ENCODE data around the gene RBCK1. TPM values are rescaled to one million over a fixed set of nuclear protein-coding genes. Genes with fewer than 3 reads are reported as not detected.

The RBCK1 gene
- polyA plus RNA-seq, 4 donors, result 67.9 to 109 (median 84.3) TPM

- no peak for DNase-seq (ENCODE audit: low read depth in 4 of 4, low spot score in 3 of 4)
Observed at GRCh38 chr20:416950-417800, 9.1 kb downstream of the RBCK1 start.

- DNase-seq (ENCODE audit: low read depth in 4 of 4, low spot score in 3 of 4), result no peak
Observed at GRCh38 chr20:417801-418342, 9.8 kb downstream of the RBCK1 start.

GRCh38 chr20:418858-419365 is 10.8 kb downstream of the RBCK1 start:
- DNase-seq (ENCODE audit: low read depth in 4 of 4, low spot score in 3 of 4), result no peak

DNA sequence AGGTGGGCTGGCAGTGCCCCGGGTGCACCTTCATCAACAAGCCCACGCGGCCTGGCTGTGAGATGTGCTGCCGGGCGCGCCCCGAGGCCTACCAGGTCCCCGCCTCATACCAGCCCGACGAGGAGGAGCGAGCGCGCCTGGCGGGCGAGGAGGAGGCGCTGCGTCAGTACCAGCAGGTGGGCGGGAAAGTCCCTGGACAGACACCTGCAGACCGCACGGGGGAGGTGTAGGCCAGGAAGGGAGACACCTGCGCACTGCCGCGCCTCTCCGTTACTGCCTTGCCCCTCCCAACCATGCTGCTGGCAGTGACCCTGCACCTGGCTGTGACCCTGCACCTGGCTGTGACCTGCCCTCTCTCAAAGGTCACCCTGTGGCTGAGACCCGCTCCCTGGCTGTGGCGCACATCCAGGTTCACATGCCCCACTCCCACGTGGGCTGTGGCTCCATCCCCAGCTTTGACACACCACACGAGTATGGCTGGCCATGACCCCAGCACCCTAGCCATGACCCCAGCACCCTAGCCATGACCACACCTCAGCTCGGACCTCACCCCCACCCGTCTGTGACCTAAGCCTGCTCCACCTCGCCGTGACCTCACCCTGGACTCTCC is 11.6 kb downstream of the RBCK1 start:
- no peak for DNase-seq (ENCODE audit: low read depth in 4 of 4, low spot score in 3 of 4)

- no peak for DNase-seq (ENCODE audit: low read depth in 4 of 4, low spot score in 3 of 4)
Observed at GRCh38 chr20:420166-420620, 12.1 kb downstream of the RBCK1 start.

DNA sequence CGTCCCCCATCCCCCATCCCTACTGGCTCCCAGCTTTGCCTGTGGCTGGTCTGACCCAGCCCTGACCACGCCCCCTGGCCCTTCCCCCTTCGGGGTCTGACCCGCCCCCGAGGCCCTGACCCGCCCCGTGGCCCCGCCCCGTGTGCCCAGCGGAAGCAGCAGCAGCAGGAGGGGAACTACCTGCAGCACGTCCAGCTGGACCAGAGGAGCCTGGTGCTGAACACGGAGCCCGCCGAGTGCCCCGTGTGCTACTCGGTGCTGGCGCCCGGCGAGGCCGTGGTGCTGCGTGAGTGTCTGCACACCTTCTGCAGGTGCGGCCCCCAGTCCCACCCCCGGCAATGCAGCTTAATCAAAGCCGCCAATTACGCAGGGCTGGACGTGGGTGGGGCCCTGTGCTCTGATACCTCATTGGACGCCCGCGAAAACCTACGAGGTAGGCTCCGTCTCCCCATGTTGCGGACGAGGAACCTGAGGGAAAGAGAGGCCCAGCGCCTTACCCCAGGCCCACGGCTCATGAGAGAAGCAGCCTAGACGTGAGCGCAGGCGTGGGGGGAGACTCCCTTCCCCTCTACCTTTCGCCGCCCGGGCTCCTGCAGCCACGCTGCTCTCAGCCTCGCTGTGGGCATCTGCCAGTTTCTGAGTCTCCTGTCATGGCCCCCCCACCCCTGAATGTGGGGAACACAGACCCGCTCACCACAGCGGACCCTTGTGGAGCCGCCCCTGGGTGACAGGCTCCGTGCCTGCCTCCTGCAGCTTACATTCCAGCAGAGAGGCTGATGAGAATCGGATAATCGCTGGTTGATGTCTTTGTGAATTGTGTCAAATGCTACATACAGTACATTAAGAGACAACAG is 12.8 kb downstream of the RBCK1 start:
- DNase-seq (ENCODE audit: low read depth in 4 of 4, low spot score in 3 of 4), result no peak

DNA sequence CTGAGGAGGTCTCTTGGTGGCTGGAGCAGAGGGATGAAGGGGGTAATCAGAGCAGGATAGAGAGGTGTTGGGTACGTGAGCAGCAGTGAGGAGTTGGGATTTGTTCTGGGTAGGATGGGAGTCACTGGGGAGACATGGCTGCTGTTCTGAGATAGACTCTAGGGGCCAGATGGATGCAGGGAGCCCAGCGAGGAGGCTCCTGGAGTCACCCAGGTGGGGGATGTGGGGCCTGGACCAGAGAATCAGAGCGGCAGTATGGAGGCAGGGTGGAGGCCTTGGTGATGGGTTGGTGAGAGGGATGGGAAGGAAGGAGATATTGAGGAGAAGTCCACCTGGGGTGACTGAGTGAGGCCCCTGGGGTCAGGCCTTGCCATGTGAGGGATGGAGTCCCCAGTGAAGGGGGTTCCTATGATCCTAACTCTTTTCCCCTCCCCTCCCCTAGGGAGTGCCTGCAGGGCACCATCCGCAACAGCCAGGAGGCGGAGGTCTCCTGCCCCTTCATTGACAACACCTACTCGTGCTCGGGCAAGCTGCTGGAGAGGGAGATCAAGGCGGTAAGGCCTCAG is 13.7 kb downstream of the RBCK1 start:
- DNase-seq (ENCODE audit: low read depth in 4 of 4, low spot score in 3 of 4), result no peak

GRCh38 chr20:426566-426965 is 18.5 kb downstream of the RBCK1 start:
- no peak for DNase-seq (ENCODE audit: low read depth in 4 of 4, low spot score in 3 of 4)

DNA sequence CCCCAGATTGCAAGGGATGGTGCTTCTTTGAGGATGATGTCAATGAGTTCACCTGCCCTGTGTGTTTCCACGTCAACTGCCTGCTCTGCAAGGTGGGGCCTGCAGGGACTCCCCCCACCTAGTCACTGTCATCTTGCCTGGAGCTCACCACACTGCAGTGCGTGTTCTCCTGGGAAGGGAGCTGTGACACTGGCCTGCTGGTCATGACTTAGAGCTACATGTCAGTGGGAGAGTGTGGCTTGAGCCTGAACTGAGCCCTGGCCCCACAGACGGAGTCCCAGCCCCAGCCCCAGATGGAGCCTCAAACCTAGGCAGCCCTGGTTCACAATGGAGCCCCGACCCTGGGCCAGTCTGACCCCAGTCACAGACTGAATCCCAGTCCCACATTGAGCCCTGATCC is 19.3 kb downstream of the RBCK1 start:
- no peak for DNase-seq (ENCODE audit: low read depth in 4 of 4, low spot score in 3 of 4)

- no peak for DNase-seq (ENCODE audit: low read depth in 4 of 4, low spot score in 3 of 4)
Observed at GRCh38 chr20:427849-428657, 20.0 kb downstream of the RBCK1 start.

GRCh38 chr20:428658-429200 is 20.6 kb downstream of the RBCK1 start:
- DNase-seq (ENCODE audit: low read depth in 4 of 4, low spot score in 3 of 4), result no peak

DNA sequence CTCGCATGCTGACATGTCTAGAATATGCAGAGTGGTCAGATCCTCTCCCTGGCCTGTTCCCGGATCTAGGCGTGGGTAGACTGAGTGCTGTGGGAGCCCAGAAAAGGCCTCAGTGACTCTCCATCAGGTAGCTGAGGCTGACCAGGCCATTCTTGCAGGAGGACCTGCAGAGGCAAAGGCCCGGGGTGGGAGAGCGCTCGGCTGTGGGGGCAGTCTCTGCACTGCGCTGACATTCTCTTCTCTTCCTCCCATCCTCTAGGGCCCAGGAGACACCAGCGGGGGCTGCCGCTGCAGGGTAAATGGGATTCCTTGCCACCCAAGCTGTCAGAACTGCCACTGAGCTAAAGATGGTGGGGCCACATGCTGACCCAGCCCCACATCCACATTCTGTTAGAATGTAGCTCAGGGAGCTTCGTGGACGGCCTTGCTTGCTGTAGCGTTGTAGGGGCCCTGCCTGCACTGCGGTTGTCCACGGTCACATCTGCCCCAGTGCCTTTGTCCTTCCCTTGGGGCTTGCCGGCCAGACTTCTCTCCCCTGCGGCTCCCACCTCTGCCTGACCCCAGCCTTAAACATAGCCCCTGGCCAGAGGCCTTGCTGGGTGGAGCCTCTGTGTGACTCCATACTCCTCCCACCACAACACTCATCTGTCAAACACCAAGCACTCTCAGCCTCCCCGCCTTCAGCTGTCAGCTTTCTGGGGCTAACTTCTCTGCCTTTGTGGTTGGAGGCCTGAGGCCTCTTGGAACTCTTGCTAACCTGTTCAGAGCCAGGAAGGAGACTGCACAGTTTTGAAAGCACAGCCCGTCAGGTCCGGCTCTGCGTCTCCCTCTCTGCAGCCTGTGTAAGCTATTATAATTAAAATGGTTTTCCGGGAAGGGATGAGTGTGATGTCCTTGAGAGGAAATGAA is 22.2 kb downstream of the RBCK1 start:
- no peak for DNase-seq (ENCODE audit: low read depth in 4 of 4, low spot score in 3 of 4)

DNA sequence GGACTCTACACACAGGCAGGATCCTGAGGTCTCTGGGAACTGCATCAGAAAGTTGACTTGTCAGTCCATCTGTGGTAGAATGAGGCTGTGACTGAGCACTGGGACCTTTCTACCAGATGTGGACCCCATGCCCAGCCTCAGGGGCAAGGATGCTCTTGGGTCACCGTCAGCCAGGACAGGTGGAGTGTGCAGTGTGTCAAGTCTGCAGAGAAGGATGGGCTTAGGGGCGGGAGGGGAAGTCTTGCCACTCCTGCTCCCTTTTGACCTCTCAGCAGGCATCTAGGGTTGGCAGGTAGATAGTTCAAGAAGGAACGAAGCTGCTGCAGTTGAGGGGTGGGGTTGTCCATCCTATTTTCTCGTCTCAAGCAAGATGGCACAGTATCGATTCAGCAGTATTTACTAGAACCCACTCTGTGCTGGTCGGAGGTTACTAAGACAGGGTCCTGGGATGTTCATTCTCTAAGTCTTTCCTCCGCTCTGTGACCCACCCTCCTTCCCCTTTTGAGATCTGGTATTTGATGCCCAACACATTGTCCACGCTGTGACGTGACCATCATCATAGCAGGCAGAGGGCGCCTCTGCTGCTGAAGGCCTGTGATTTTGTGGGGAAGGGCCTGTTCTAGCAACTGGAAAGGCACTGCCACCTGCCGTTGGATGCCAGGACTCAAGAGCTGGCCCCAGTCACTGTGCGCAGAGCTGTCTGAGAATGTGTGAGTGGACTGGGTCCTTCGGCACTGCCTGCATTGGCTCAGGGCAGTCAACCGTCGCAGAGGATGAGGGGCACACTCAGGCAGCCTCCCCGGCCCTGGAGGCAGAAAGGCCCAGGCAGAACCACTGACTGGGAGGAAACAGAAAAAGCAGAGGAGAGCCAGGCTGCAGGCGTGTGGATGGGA is 23.2 kb downstream of the RBCK1 start:
- peak in 2 of 4 donors; percentile 51 to 55 for DNase-seq (ENCODE audit: low read depth in 4 of 4, low spot score in 3 of 4)

- no peak for DNase-seq (ENCODE audit: low read depth in 4 of 4, low spot score in 3 of 4)
Observed at GRCh38 chr20:432208-432607, 24.1 kb downstream of the RBCK1 start.

- DNase-seq (ENCODE audit: low read depth in 4 of 4, low spot score in 3 of 4), result no peak
Observed at GRCh38 chr20:432677-433299, 24.7 kb downstream of the RBCK1 start.

DNA sequence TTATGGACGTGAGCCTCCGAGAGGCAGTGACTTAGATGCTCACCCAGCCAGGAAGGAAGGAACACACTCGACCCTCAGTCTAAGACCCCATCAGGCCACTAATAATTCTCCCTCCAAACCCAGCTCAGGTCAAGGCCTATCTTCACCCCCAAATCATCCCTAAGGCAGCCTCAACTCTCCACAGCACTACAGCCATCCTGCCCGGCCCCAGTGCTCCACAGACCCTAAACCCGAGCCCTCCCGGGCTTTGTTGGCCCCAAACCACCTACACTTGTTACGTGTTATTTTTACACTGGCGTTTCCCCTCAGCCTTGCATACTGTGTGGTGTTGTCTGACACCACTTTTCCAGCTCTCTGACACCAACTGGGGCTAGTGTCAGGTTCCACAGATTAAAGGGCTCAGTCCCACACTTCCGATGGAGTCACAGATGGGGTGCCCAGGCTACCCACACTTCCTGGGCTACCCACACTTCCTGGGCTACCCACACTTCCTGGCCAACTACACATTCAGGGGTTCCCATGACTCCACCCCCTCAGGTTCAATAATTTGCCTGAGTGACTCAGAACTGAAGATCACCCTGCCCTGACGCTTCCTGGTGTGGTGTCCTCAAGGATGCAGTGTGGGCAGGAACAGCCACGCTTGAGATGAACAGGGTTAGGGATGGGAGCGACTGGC is 25.3 kb downstream of the RBCK1 start:
- no peak for DNase-seq (ENCODE audit: low read depth in 4 of 4, low spot score in 3 of 4)

Measured in left renal pelvis (tissue), 4 donors.